Upper lobe of left lung (tissue), 6 donors: ENCODE results near the gene DCAF15. TPM values are rescaled to one million over a fixed set of nuclear protein-coding genes. Genes with fewer than 3 reads are reported as not detected.

Source experiments
- ATAC-seq, 2 donors: fragments of 200-7000 bp; cut with Tn5 transposase; one replicate each; pipeline ENCODE4 v1.9.1; 2022; ENCODE audit warnings: mild to moderate bottlenecking in 2 of 2, moderate library complexity in 2 of 2; ENCODE audit not compliant: low FRiP score in 2 of 2
- DNase-seq, 2 donors: peaks; one replicate each; pipeline ENCODE4 v3.0.0-alpha.2; 2019 to 2020
- H3K27ac ChIP-seq, 4 donors: fragments of 200-600 bp; sonication (generic); one replicate each; pipeline ENCODE4 v1.5.1; 2016 to 2019
- H3K27me3 ChIP-seq, 4 donors: fragments of 200-600 bp; sonication (generic); one replicate each; pipeline ENCODE4 v1.5.1; 2017 to 2019
- H3K36me3 ChIP-seq, 4 donors: fragments of 200-600 bp; sonication (generic); one replicate each; pipeline ENCODE4 v1.5.1; 2016 to 2019
- H3K4me1 ChIP-seq, 4 donors: fragments of 200-600 bp; sonication (generic); one replicate each; pipeline ENCODE4 v1.5.1; 2018 to 2019
- H3K4me3 ChIP-seq, 4 donors: fragments of 200-600 bp; sonication (generic); one replicate each; pipeline ENCODE4 v1.5.1; 2017 to 2019; ENCODE audit warnings: mild to moderate bottlenecking in 2 of 4, moderate library complexity in 1 of 4
- H3K9me3 ChIP-seq, 4 donors: fragments of 200-600 bp; sonication (generic); one replicate each; pipeline ENCODE4 v1.5.1; 2018 to 2019
- CTCF ChIP-seq, 6 experiments: fragments of 450-650 bp in 4 of 6; fragments of 200-600 bp in 2 of 6; sonication (generic) in 2 of 6; IDR thresholded peaks; one replicate each; pipeline ENCODE4 v1.5.1; 2016 to 2019; ENCODE audit warnings: antibody characterized with exemption in 6 of 6
- EP300 ChIP-seq, 4 donors: sonication (generic); formaldehyde crosslinking; IDR thresholded peaks; one replicate each; pipeline ENCODE4 v1.5.1; 2017; ENCODE audit warnings: antibody characterized with exemption in 4 of 4, control low read depth in 2 of 4
- POLR2A ChIP-seq, 4 donors: fragments of 450-650 bp; IDR thresholded peaks; one replicate each; pipeline ENCODE4 v1.5.1; 2016 to 2017; ENCODE audit warnings: antibody characterized with exemption in 4 of 4, mild to moderate bottlenecking in 2 of 4
- POLR2AphosphoS5 ChIP-seq, 2 donors: sonication (generic); formaldehyde crosslinking; IDR thresholded peaks; one replicate each; pipeline ENCODE4 v1.5.1; 2017; ENCODE audit warnings: antibody characterized with exemption in 2 of 2
- WGBS, 2 donors: methylation state at CpG; one replicate each; pipeline ENCODE4 v1.1.5; 2017 to 2018; 5-methylcytosine and 5-hydroxymethylcytosine counted together
- total RNA-seq, 6 donors: library from RNA; depleted of rRNA in 4 of 6; stranded (reverse); fragments of >200 nt in 4 of 6; gene quantifications; one replicate each; pipeline versions ENCODE4 v1.1.0 to v1.2.1, GENCODE V29; 2016 to 2021
- donor health status: DM: no; HTN: no; CAD: no; lungs with moderate emphysema.
- donor health status: DM: no; HTN: yes; CAD: no; lungs with severe emphysema.

Gene DCAF15
- total RNA-seq, 6 donors from 2014 or later: 20.5 to 51.3 (median 39.0) TPM

- Histone ChIP-seq H3K4me1 (peaks cover 33 to 42% (median 39%) of the 10 kb centered on the region in 4 donors), H3K36me3 (no peaks in the 10 kb centered on the region), H3K27ac (peak overlapping the region; percentile 97 to 100 (median 100)), H3K27me3 (no peaks in the 10 kb centered on the region), H3K4me3 (peak overlapping the region in 3 of 4 donors; percentile 72 to 85 (median 81)), H3K9me3 (no peaks in the 10 kb centered on the region)
- TF ChIP-seq POLR2A (IDR thresholded peaks at IDR 0.05): peak in 1 of 4 donors; percentile 7
- no peak for TF ChIP-seq POLR2AphosphoS5 (IDR thresholded peaks at IDR 0.05)
- 25% methylated on average over 13 to 14 of the region's 14 CpGs for WGBS, 2 donors
- DNase-seq (peak in 1 of 2 donors; percentile 76), ATAC-seq (peak in 1 of 2 donors; percentile 1)
Observed at GRCh38 chr19:14004619-14005348, 52.5 kb downstream of the DCAF15 start.

GRCh38 chr19:14005349-14006084 lies 53.2 kb downstream of the DCAF15 start:
- Histone ChIP-seq H3K27ac (peak overlapping the region; percentile 97 to 100 (median 100)), H3K9me3 (no peaks in the 10 kb centered on the region), H3K4me1 (peaks cover 33 to 42% (median 39%) of the 10 kb centered on the region in 4 donors), H3K4me3 (peak overlapping the region; percentile 72 to 91 (median 83)), H3K36me3 (no peaks in the 10 kb centered on the region), H3K27me3 (no peaks in the 10 kb centered on the region)
- DNase-seq: peak; percentile 94 to 97
- peak; percentile 84 to 85 for ATAC-seq
- 8 to 20% methylated on average over 9 to 25 of the region's 50 CpGs for WGBS, 2 donors
- TF ChIP-seq EP300 (IDR thresholded peaks at IDR 0.05) (peak in 1 of 4 donors; percentile 2), POLR2AphosphoS5 (IDR thresholded peaks at IDR 0.05) (peak in 1 of 2 donors; percentile 19), POLR2A (IDR thresholded peaks at IDR 0.05) (peak in 2 of 4 donors; percentile 2 to 68), CTCF (IDR thresholded peaks at IDR 0.05) (no peak)

GRCh38 chr19:14006085-14006765 lies 53.9 kb downstream of the DCAF15 start, which contains the start of gene RFX1:
Gene RFX1 (minus strand): TSS chr19:14006320. CDS start chr19:13993843, 12,477 bp downstream.
- Histone ChIP-seq H3K27me3 (no peaks in the 10 kb centered on the region), H3K9me3 (no peaks in the 10 kb centered on the region), H3K27ac (peak within 1 kb of the TSS; percentile 97 to 100 (median 100)), H3K4me3 (peak within 1 kb of the TSS; percentile 72 to 91 (median 83)), H3K36me3 (no peaks in the 10 kb centered on the region), H3K4me1 (peaks cover 33 to 42% (median 39%) of the 10 kb centered on the region in 4 donors)
- TF ChIP-seq CTCF (IDR thresholded peaks at IDR 0.05) (peak in 1 of 6 experiments; percentile 4), POLR2A (IDR thresholded peaks at IDR 0.05) (no peak)
- peak; percentile 91 to 97 for ATAC-seq
- WGBS, 2 donors: 0% methylated on average over 19 to 30 of the region's 58 CpGs
- peak; percentile 98 to 100 for DNase-seq

- Histone ChIP-seq H3K9me3 (no peaks in the 10 kb centered on the region), H3K27ac (peak overlapping the region; percentile 97 to 100 (median 100)), H3K27me3 (no peaks in the 10 kb centered on the region), H3K36me3 (no peaks in the 10 kb centered on the region), H3K4me3 (peak overlapping the region; percentile 42 to 85 (median 76)), H3K4me1 (peaks cover 33 to 41% (median 36%) of the 10 kb centered on the region in 4 donors)
- TF ChIP-seq POLR2A (IDR thresholded peaks at IDR 0.05) (peak in 3 of 4 donors; percentile 4 to 83 (median 80)), POLR2AphosphoS5 (IDR thresholded peaks at IDR 0.05) (peak; percentile 76 to 87), CTCF (IDR thresholded peaks at IDR 0.05) (peak in 3 of 6 experiments; percentile 15 to 38 (median 36)), EP300 (IDR thresholded peaks at IDR 0.05) (no peak)
- peak; percentile 77 to 96 for DNase-seq
- peak; percentile 70 to 72 for ATAC-seq
- 7 to 28% methylated on average over 8 to 37 of the region's 56 CpGs for WGBS, 2 donors
Observed at GRCh38 chr19:14006766-14007562, 54.7 kb downstream of the DCAF15 start.

Other genes with a start within 250 kb of the DCAF15 start
- gene MRI1, start 188.0 kb upstream of the DCAF15 start, total RNA-seq: 100 to 1,000 TPM in 2 of 6 donors, 10 to 100 TPM in 4; 29.4 to 155 (median 42.3) TPM
- 100 to 1,000 TPM in 3 of 6 donors, 10 to 100 TPM in 2, 1 to 10 TPM in 1; 9.4 to 158 (median 96.5) TPM for gene C19orf53, start 178.1 kb upstream of the DCAF15 start, total RNA-seq
- 10 to 100 TPM in 4 of 6 donors, 1 to 10 TPM in 2; 7.3 to 22.6 (median 10.1) TPM for gene ZSWIM4, start 157.1 kb upstream of the DCAF15 start, total RNA-seq
- gene NANOS3, start 75.4 kb upstream of the DCAF15 start, total RNA-seq: 1 to 10 TPM in 2 of 6 donors, not detected in 4; 1.3 to 5.2 TPM
- gene BRME1, start 46.4 kb upstream of the DCAF15 start, total RNA-seq: 1 to 10 TPM in 5 of 6 donors, under 1 TPM in 1; 0.46 to 4.4 (median 2.1) TPM
- 10 to 100 TPM; 30.4 to 95.3 (median 35.3) TPM for gene CC2D1A, start 46.3 kb upstream of the DCAF15 start, total RNA-seq
- gene PODNL1, start 14.1 kb upstream of the DCAF15 start, total RNA-seq: 1 to 10 TPM; 1.5 to 4.3 (median 2.5) TPM
- 10 to 100 TPM in 5 of 6 donors, 1 to 10 TPM in 1; 6.0 to 22.3 (median 15.5) TPM for gene RFX1, start 53.8 kb downstream of the DCAF15 start, total RNA-seq
- under 1 TPM in 1 of 6 donors, not detected in 5; 0.43 TPM for gene RLN3, start 75.6 kb downstream of the DCAF15 start, total RNA-seq
- 10 to 100 TPM in 5 of 6 donors, 1 to 10 TPM in 1; 9.3 to 24.4 (median 14.6) TPM for gene IL27RA, start 79.3 kb downstream of the DCAF15 start, total RNA-seq
- gene PALM3, start 109.6 kb downstream of the DCAF15 start, total RNA-seq: 100 to 1,000 TPM in 1 of 6 donors, 10 to 100 TPM in 2, 1 to 10 TPM in 2, under 1 TPM in 1; 0.15 to 123 (median 11.0) TPM
- gene MISP3, start 120.3 kb downstream of the DCAF15 start, total RNA-seq: 10 to 100 TPM in 3 of 6 donors, 1 to 10 TPM in 3; 7.9 to 31.2 (median 12.3) TPM
- gene C19orf67, start 133.3 kb downstream of the DCAF15 start, total RNA-seq: under 1 TPM in 1 of 6 donors, not detected in 5; 0.40 TPM
- gene SAMD1, start 138.2 kb downstream of the DCAF15 start, total RNA-seq: 10 to 100 TPM; 17.8 to 62.8 (median 37.0) TPM
- gene PRKACA, start 165.3 kb downstream of the DCAF15 start, total RNA-seq: 100 to 1,000 TPM in 1 of 6 donors, 10 to 100 TPM in 5; 24.1 to 107 (median 51.7) TPM
- gene ASF1B, start 184.1 kb downstream of the DCAF15 start, total RNA-seq: 1 to 10 TPM; 1.2 to 4.9 (median 3.0) TPM